HL-60/S4 treated with retinoic acid at 250 ng/mL for 4 days and 3 days (cell line): ENCODE results near the gene ARL5A.

Experiments
- in situ Hi-C: fragments of 300-500 bp; cut with MboI; formaldehyde crosslinking; loops from 2 replicates; pipeline ENCODE4 v1.7.0; 2022; ENCODE audit warnings: low sequenced_read_pairs

The ARL5A gene

GRCh38 chr2:151770995-151771394 lies 57.2 kb downstream of the ARL5A start:
- in situ Hi-C loops: no loop called here

GRCh38 chr2:151769606-151770005 lies 58.6 kb downstream of the ARL5A start:
- in situ Hi-C loops: no loop called here

DNA sequence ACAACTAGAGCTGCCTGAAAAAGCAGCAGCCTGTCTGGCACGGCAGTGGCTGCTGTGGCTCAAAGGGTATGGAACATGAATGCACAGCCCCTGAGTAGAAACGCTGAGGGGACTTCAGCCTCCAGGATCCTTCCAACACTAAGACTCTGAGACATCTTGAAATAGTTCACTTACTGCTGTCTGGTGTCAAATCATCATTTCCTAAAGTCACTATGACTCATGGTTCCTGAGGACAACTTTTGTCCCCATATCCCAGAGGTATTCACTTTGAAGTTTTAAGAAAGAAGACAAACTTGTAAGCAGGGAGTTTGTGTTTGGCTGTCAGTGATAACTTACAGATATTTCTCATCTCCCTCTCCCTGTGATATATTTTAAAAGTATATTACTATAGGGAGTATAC lies 60.7 kb downstream of the ARL5A start:
- in situ Hi-C loops: no loop called here

GRCh38 chr2:151766437-151767153 lies 61.6 kb downstream of the ARL5A start:
- in situ Hi-C loops: no loop called here

- in situ Hi-C loops: no loop called here
Measured at GRCh38 chr2:151765760-151766410, 62.3 kb downstream of the ARL5A start.

DNA sequence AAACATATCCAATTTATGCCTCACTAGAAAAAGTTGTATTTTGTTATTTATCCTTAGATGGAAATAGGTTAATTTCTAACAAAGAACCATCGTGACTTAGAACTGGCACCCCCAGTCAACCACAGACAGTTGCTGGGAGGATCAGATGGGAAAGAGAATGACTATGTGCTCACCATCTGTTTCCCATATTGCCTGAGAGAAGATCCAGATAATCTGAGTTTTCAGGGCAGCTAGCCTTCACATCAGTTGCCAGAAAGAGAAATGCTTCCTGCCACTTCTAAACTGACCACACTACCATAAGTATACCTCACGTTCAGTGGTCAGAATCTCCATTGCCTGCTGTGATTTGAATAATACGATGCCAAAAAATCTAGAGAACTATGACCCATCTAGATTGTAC lies 65.5 kb downstream of the ARL5A start:
- in situ Hi-C loops: no loop called here

DNA sequence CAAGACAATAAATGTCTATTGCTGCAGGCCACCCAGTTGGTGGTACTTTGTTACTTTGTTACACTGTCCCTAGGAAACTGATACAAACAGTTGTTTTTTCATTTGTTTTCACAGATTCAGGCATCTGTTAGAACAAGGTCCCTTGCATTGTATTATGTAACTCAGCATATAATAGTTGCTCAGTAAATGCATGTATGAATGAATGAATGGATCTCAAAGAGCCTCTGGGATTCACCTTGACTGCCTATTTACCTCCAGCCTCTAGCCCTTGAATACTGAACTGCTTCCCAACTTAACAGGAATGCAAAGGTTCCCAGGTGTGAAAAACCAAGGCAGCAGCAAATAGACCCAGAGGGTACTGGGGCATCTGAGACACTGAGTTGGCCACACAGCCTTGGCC lies 66.5 kb downstream of the ARL5A start:
- in situ Hi-C loops: no loop called here

DNA sequence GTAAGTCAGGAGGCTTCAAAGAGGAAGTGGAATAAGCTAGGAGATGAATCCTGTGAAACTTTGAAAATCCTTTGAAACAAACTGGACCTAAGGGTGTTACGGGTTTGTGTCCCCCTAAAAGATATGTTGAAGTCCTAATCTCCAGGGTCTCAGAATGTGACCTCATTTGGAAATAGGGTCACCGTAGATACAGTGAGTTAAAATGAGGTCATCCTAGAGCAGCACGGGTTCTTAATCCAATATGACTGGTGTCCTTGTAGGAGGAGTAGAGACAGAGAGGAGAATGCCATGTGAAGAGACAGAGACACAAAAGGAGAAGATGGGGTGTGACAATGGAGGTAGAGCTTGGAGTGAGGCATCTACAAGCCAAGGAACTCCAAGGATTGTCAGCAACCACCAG lies 67.0 kb downstream of the ARL5A start:
- in situ Hi-C loops: no loop called here

- in situ Hi-C loops: no loop called here
Measured at GRCh38 chr2:151760139-151760650, 68.0 kb downstream of the ARL5A start.

DNA sequence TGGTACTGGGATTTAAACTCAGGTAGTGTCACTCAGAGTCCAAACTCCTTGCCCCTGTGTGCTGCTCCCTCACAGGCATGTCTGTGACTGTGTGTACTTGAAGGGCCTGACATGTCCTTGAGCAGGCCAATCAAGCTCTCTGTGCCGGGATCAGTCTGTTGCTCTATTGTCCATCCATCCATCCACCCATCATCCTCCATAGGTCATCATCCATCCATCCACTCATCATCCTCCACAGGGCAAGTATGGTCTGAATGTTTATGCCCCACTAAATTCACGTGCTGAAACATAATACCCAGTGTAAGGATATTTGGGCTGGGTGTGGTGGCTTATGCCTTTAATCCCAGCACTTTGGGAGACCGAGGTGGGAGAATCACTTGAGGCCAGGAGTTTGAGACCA lies 69.5 kb downstream of the ARL5A start:
- in situ Hi-C loops: no loop called here

DNA sequence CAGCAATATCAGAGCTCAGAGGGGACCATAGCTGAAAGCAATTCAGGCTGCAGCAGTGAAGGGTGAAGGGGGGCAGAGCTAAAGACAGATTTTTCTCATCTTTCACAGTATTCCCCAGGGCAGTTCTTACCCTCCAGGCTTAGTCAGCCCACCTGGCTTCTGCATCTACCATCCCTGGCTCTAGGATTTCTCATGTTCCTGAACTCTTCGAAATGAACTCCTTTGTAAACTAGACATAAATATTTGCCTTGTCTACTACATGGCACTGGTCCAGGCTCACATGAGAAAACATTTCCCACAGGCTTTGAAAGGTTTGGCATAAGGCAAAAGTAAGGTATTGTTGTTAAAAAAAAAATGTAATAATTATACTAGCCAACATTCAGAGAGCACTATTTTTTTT lies 70.4 kb downstream of the ARL5A start:
- in situ Hi-C loops: no loop called here

GRCh38 chr2:151756820-151757219 lies 71.4 kb downstream of the ARL5A start:
- in situ Hi-C loops: no loop called here

GRCh38 chr2:151754253-151754897 lies 73.8 kb downstream of the ARL5A start:
- in situ Hi-C loops: no loop called here

- in situ Hi-C loops: no loop called here
Measured at GRCh38 chr2:151753540-151753939, 74.7 kb downstream of the ARL5A start.
